T-cell (primary cell): ENCODE measurements around the gene C6orf62. TPM values are rescaled to one million over a fixed set of nuclear protein-coding genes. Genes with fewer than 3 reads are reported as not detected.
A peak's percentile ranks its signal among the peaks of the same experiment; 100 is the strongest.
"Not testable (repeated sequence)": the region's sequence is repeated elsewhere in the genome, so short reads cannot be mapped to it uniquely, and the experiment has no call there.

Source experiments
- ATAC-seq, 4 experiments: fragments of 200-7000 bp in 3 of 4; fragments of 150-1000 bp in 1 of 4; cut with Tn5 transposase; replicated peaks in 1 of 4; 1 replicate in 3 of 4; 2 replicates in 1 of 4; pipeline ENCODE4 v1.10.0; 2021; ENCODE audit warnings: moderate library complexity in 3 of 4, mild to moderate bottlenecking in 2 of 4, moderate number of reproducible peaks in 1 of 4
- CTCF ChIA-PET, 2 donors: fragments of 300-600 bp; sonication (Branson Sonifier 250); formaldehyde crosslinking; loops; one replicate each; lab custom pipeline; 2022; ENCODE audit warnings: antibody characterized with exemption in 2 of 2; lab: Charles Lee
- POLR2A ChIA-PET, 2 donors: fragments of 300-600 bp; sonication (Branson Sonifier 250); formaldehyde crosslinking; loops; one replicate each; lab custom pipeline; 2022; ENCODE audit warnings: antibody characterized with exemption in 2 of 2; lab: Charles Lee
- DNase-seq, 35 experiments: peaks; one replicate each; pipeline versions ENCODE4 v3.0.0 to v3.0.0-alpha.2; 2013 to 2023
- H3K27ac ChIP-seq: one replicate; pipeline ENCODE4 v1.5.1; 2013; ENCODE audit warnings: low read length
- H3K27me3 ChIP-seq, 2 experiments: replicated peaks in 1 of 2; 1 replicate in 1 of 2; 2 replicates in 1 of 2; pipeline versions ENCODE4 v1.6.1 to v1.7.0; 2013; ENCODE audit warnings: low read length in 1 of 2, mixed read lengths in 1 of 2; ENCODE audit not compliant: control insufficient read depth in 2 of 2, insufficient read depth in 2 of 2; ENCODE audit errors: extremely low read depth in 1 of 2
- H3K36me3 ChIP-seq, 2 donors: 1 replicate in 1 of 2; 2 replicates in 1 of 2; pipeline versions ENCODE4 v1.6.1 to v1.7.0; 2013; ENCODE audit warnings: low read length in 1 of 2; ENCODE audit not compliant: control insufficient read depth in 2 of 2, insufficient read depth in 1 of 2; ENCODE audit errors: extremely low read depth in 1 of 2
- H3K4me1 ChIP-seq, 2 experiments: 1 replicate in 1 of 2; 2 replicates in 1 of 2; pipeline versions ENCODE4 v1.6.1 to v1.7.0; 2013; ENCODE audit warnings: low read length in 2 of 2, mixed read lengths in 1 of 2; ENCODE audit not compliant: insufficient read depth in 2 of 2, control insufficient read depth in 1 of 2; ENCODE audit errors: extremely low read depth in 1 of 2
- H3K4me3 ChIP-seq, 2 donors: 1 replicate in 1 of 2; 2 replicates in 1 of 2; pipeline versions ENCODE4 v1.5.1 to v1.7.0; 2013; ENCODE audit warnings: mild to moderate bottlenecking in 2 of 2, low read length in 1 of 2, moderate library complexity in 1 of 2; ENCODE audit not compliant: control insufficient read depth in 1 of 2; ENCODE audit errors: extremely low read depth in 1 of 2
- H3K9me3 ChIP-seq: 2 replicates; pipeline ENCODE4 v1.7.0; 2013
- H3K27ac Mint-ChIP-seq, 2 donors: one replicate each; pipeline ENCODE4 v1.8.0; 2020 to 2021; ENCODE audit warnings: mild to moderate bottlenecking in 2 of 2, mixed read lengths in 2 of 2
- H3K27me3 Mint-ChIP-seq, 2 donors: one replicate each; pipeline ENCODE4 v1.8.0; 2021 to 2022; ENCODE audit warnings: mixed read lengths in 2 of 2
- H3K36me3 Mint-ChIP-seq: one replicate; pipeline ENCODE4 v1.8.0; 2021; ENCODE audit warnings: mixed read lengths
- H3K4me1 Mint-ChIP-seq, 3 donors: one replicate each; pipeline ENCODE4 v1.8.0; 2020 to 2022; ENCODE audit warnings: mixed read lengths in 3 of 3, mild to moderate bottlenecking in 1 of 3
- H3K4me3 Mint-ChIP-seq, 3 donors: one replicate each; pipeline ENCODE4 v1.8.0; 2020 to 2022; ENCODE audit warnings: mild to moderate bottlenecking in 3 of 3, mixed read lengths in 3 of 3, moderate library complexity in 3 of 3
- H3K9me3 Mint-ChIP-seq, 3 donors: one replicate each; pipeline ENCODE4 v1.8.0; 2020 to 2022; ENCODE audit warnings: mixed read lengths in 3 of 3
- WGBS: methylation state at CpG from one replicate; pipeline ENCODE4 v1.1.5; 2013; ENCODE audit warnings: missing lambda C conversion rate; ENCODE audit not compliant: insufficient coverage; 5-methylcytosine and 5-hydroxymethylcytosine counted together
- total RNA-seq, 35 experiments: library from RNA in 6 of 35; stranded (reverse) in 6 of 35; fragments of 120-200 nt in 1 of 35; gene quantifications; one replicate each; pipeline versions ENCODE4 v1.2.1 to v1.2.4 and lab custom pipeline; 2013 to 2026

C6orf62 gene
- total RNA-seq, 5 donors from 2014 or later (not counting 1 experiment from before 2014, with no cell fraction given): 114 to 146 (median 135) TPM

- H3K4me1 ChIP-seq: peaks cover 20 to 24% of the 10 kb centered on the region in 2 experiments
- Mint-ChIP-seq H3K4me3 (peak overlapping the region; percentile 99 to 100 (median 100)), H3K9me3 (peaks cover 0 to 5% (median 5%) of the 10 kb centered on the region in 3 donors), H3K27me3 (no peaks in the 10 kb centered on the region), H3K36me3 (peaks cover 39% of the 10 kb centered on the region), H3K4me1 (peaks cover 74 to 76% (median 75%) of the 10 kb centered on the region in 3 donors), H3K27ac (peak overlapping the region; percentile 97)
- ChIA-PET CTCF (interaction anchor here (0.5 to 2.9 kb wide), 6 partner anchors 18 to 326 kb away, joined by 3 to 10 read pairs (median 3); no protein-coding TSS in a partner anchor), POLR2A (interaction anchor here (0.6 to 1.2 kb wide), 6 partner anchors 11 to 81 kb away, joined by 3 to 6 read pairs (median 4); partner anchors contain the start of gene C6orf62 (in 1 of the 2))
- DNase-seq (peak in 15 of 35 experiments; percentile 12 to 47 (median 25)), ATAC-seq (peak; percentile 33 to 52 (median 46))
- H3K27me3 ChIP-seq: no peaks in the 10 kb centered on the region
- WGBS: under 1% methylated on average over 19 of the region's 26 CpGs
- H3K36me3 ChIP-seq: peaks cover 3 to 28% of the 10 kb centered on the region in 2 donors
- peak overlapping the region; percentile 78 to 89 for H3K4me3 ChIP-seq
- peak overlapping the region; percentile 65 for H3K27ac ChIP-seq
- H3K9me3 ChIP-seq: no peaks in the 10 kb centered on the region
These were observed 52.8 kb downstream of the C6orf62 start for GRCh38 chr6:24666097-24666640.

- H3K9me3 ChIP-seq: no peaks in the 10 kb centered on the region
- peak overlapping the region; percentile 99 to 100 (median 100) for H3K4me3 Mint-ChIP-seq
- no peak overlapping the region for H3K4me3 ChIP-seq
- H3K4me1 ChIP-seq: peaks cover 20 to 24% of the 10 kb centered on the region in 2 experiments
- no peaks in the 10 kb centered on the region for H3K27me3 Mint-ChIP-seq
- H3K9me3 Mint-ChIP-seq: no peaks in the 10 kb centered on the region
- peaks cover 81 to 91% (median 86%) of the 10 kb centered on the region in 3 donors for H3K4me1 Mint-ChIP-seq
- ChIA-PET CTCF (interaction anchor here in 1 of 2 donors (2.9 kb wide), 1 partner anchor 83 kb away, joined by 10 read pairs; no protein-coding TSS in a partner anchor), POLR2A (interaction anchor here (0.6 to 0.8 kb wide), 5 partner anchors 16 to 517 kb away, joined by 3 to 6 read pairs (median 3); no protein-coding TSS in a partner anchor)
- H3K27me3 ChIP-seq: no peaks in the 10 kb centered on the region
- ATAC-seq (no peak), DNase-seq (no peak)
- peaks cover 37% of the 10 kb centered on the region for H3K36me3 Mint-ChIP-seq
- peak overlapping the region in 1 of 2 donors; percentile 13 for H3K27ac Mint-ChIP-seq
- 91% methylated on average over 4 of the region's 7 CpGs for WGBS
- no peak overlapping the region for H3K27ac ChIP-seq
- H3K36me3 ChIP-seq: peaks cover 3 to 30% of the 10 kb centered on the region in 2 donors
These were observed 54.6 kb downstream of the C6orf62 start for GRCh38 chr6:24664046-24664987.

GRCh38 chr6:24663189-24663588 is 55.8 kb downstream of the C6orf62 start:
- no peak for DNase-seq
- peak overlapping the region in 1 of 3 donors; percentile 30 for H3K4me3 Mint-ChIP-seq
- Histone ChIP-seq H3K36me3 (peaks cover 3 to 37% of the 10 kb centered on the region in 2 donors), H3K9me3 (no peaks in the 10 kb centered on the region), H3K27me3 (no peaks in the 10 kb centered on the region), H3K4me3 (no peak overlapping the region), H3K4me1 (peaks cover 20% of the 10 kb centered on the region in 2 experiments), H3K27ac (no peak overlapping the region)
- no CpG with 5 or more reads among the region's 1 CpG for WGBS
- no peak for ATAC-seq
- CTCF ChIA-PET: interaction anchor here in 1 of 2 donors (0.9 kb wide), 1 partner anchor 34 kb away, joined by 5 read pairs; no protein-coding TSS in a partner anchor
- no peak overlapping the region for H3K27ac Mint-ChIP-seq
- H3K27me3 Mint-ChIP-seq: no peaks in the 10 kb centered on the region
- peaks cover 37% of the 10 kb centered on the region for H3K36me3 Mint-ChIP-seq
- POLR2A ChIA-PET: interaction anchor here in 1 of 2 donors (0.6 kb wide), 1 partner anchor 13 kb away, joined by 3 read pairs; no protein-coding TSS in a partner anchor
- H3K4me1 Mint-ChIP-seq: peaks cover 75 to 92% (median 85%) of the 10 kb centered on the region in 3 donors
- no peaks in the 10 kb centered on the region for H3K9me3 Mint-ChIP-seq

GRCh38 chr6:24662236-24662635 is 56.7 kb downstream of the C6orf62 start:
- Mint-ChIP-seq H3K27ac (no peak overlapping the region), H3K4me1 (peaks cover 76 to 90% (median 82%) of the 10 kb centered on the region in 3 donors), H3K27me3 (no peaks in the 10 kb centered on the region), H3K36me3 (peaks cover 43% of the 10 kb centered on the region), H3K9me3 (no peaks in the 10 kb centered on the region), H3K4me3 (no peak overlapping the region)
- Histone ChIP-seq H3K27ac (no peak overlapping the region), H3K4me1 (peaks cover 12 to 15% of the 10 kb centered on the region in 2 experiments), H3K27me3 (no peaks in the 10 kb centered on the region), H3K9me3 (no peaks in the 10 kb centered on the region), H3K36me3 (peaks cover 3 to 38% of the 10 kb centered on the region in 2 donors), H3K4me3 (no peak overlapping the region)
- ATAC-seq (no peak), DNase-seq (no peak)
- no CpG with 5 or more reads among the region's 10 CpGs for WGBS
- CTCF ChIA-PET: no interaction called here
- POLR2A ChIA-PET: no interaction called here

GRCh38 chr6:24661759-24662158 is 57.2 kb downstream of the C6orf62 start:
- H3K4me3 ChIP-seq, H3K27me3 Mint-ChIP-seq, ATAC-seq, DNase-seq, H3K9me3 Mint-ChIP-seq, H3K27ac ChIP-seq, CTCF ChIA-PET, POLR2A ChIA-PET, H3K27ac Mint-ChIP-seq, H3K9me3 ChIP-seq, H3K27me3 ChIP-seq, H3K4me3 Mint-ChIP-seq: not testable (repeated sequence)
- Histone ChIP-seq H3K4me1 (peaks cover 12 to 14% of the 10 kb centered on the region in 2 experiments), H3K36me3 (peaks cover 3 to 42% of the 10 kb centered on the region in 2 donors)
- Mint-ChIP-seq H3K36me3 (peaks cover 43% of the 10 kb centered on the region), H3K4me1 (peaks cover 73 to 87% (median 79%) of the 10 kb centered on the region in 3 donors)
- WGBS: 100% methylated on average over 3 of the region's 5 CpGs

GRCh38 chr6:24660105-24660504 is 58.8 kb downstream of the C6orf62 start:
- ATAC-seq: no peak
- CTCF ChIA-PET: no interaction called here
- Histone ChIP-seq H3K27me3 (no peaks in the 10 kb centered on the region), H3K27ac (no peak overlapping the region), H3K4me3 (no peak overlapping the region), H3K9me3 (no peaks in the 10 kb centered on the region), H3K4me1 (peaks cover 5 to 7% of the 10 kb centered on the region in 2 experiments), H3K36me3 (peaks cover 3 to 45% of the 10 kb centered on the region in 2 donors)
- no peak for DNase-seq
- Mint-ChIP-seq H3K4me3 (no peak overlapping the region), H3K27me3 (no peaks in the 10 kb centered on the region), H3K36me3 (peaks cover 51% of the 10 kb centered on the region), H3K4me1 (peaks cover 73 to 88% (median 78%) of the 10 kb centered on the region in 3 donors), H3K9me3 (no peaks in the 10 kb centered on the region), H3K27ac (no peak overlapping the region)
- WGBS: no CpG with 5 or more reads among the region's 2 CpGs
- POLR2A ChIA-PET: no interaction called here
